ENCODE measurements around the gene SS18.

DNA sequence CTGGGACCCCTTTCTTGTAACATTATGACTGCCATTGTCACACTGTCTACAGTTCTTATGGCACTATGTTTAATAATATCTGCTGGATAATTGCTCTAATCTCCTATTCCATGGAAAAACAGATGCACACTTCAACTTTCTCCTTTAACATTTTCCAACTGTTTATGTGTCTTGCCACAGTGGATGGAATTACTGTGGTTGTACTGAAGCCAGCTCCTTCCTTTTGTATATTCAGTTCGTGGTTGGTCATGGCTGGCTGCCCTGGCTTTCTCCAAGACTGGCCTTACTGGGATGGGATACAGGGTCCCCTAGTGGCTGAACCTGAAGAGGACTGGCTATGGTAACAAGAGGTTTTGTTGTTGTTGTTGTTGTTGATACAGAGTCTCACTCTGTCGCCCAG, 113.9 kb downstream of the SS18 start:
- TF ChIP-seq, protein P1, sequence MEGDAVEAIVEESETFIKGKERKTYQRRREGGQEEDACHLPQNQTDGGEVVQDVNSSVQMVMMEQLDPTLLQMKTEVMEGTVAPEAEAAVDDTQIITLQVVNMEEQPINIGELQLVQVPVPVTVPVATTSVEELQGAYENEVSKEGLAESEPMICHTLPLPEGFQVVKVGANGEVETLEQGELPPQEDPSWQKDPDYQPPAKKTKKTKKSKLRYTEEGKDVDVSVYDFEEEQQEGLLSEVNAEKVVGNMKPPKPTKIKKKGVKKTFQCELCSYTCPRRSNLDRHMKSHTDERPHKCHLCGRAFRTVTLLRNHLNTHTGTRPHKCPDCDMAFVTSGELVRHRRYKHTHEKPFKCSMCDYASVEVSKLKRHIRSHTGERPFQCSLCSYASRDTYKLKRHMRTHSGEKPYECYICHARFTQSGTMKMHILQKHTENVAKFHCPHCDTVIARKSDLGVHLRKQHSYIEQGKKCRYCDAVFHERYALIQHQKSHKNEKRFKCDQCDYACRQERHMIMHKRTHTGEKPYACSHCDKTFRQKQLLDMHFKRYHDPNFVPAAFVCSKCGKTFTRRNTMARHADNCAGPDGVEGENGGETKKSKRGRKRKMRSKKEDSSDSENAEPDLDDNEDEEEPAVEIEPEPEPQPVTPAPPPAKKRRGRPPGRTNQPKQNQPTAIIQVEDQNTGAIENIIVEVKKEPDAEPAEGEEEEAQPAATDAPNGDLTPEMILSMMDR (conservative IDR thresholded peaks at IDR 0.05; ENCODE audit: low read depth, low read length), result no peak
- TF ChIP-seq EZH2 (IDR thresholded peaks at IDR 0.05; ENCODE audit: low read length, unreplicated experiment) (no peak), EZH2phosphoT487 (IDR thresholded peaks at IDR 0.05; ENCODE audit: borderline replicate concordance, low read length) (no peak)
